Measurements from ENCODE around the gene ITGA8. TPM values are rescaled to one million over a fixed set of nuclear protein-coding genes. Genes with fewer than 3 reads are reported as not detected.
A peak's percentile ranks its signal among the peaks of the same experiment; 100 is the strongest.

ITGA8 gene
- total and polyA plus RNA-seq, 12 donors, result 4.7 to 46.0 (median 22.2) TPM

GRCh38 chr10:15473396-15473767 lies 246.3 kb downstream of the ITGA8 start:
- H3K27me3 ChIP-seq, result no peaks in the 10 kb centered on the region
- DNase-seq, result no peak
- no peak for TF ChIP-seq POLR2A (IDR thresholded peaks at IDR 0.05)
- TF ChIP-seq, protein P1, sequence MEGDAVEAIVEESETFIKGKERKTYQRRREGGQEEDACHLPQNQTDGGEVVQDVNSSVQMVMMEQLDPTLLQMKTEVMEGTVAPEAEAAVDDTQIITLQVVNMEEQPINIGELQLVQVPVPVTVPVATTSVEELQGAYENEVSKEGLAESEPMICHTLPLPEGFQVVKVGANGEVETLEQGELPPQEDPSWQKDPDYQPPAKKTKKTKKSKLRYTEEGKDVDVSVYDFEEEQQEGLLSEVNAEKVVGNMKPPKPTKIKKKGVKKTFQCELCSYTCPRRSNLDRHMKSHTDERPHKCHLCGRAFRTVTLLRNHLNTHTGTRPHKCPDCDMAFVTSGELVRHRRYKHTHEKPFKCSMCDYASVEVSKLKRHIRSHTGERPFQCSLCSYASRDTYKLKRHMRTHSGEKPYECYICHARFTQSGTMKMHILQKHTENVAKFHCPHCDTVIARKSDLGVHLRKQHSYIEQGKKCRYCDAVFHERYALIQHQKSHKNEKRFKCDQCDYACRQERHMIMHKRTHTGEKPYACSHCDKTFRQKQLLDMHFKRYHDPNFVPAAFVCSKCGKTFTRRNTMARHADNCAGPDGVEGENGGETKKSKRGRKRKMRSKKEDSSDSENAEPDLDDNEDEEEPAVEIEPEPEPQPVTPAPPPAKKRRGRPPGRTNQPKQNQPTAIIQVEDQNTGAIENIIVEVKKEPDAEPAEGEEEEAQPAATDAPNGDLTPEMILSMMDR (IDR thresholded peaks at IDR 0.05), result no peak
- no peak overlapping the region for H3K4me3 ChIP-seq
- H3K27ac ChIP-seq, result no peak overlapping the region
- intact Hi-C loops (cut with DNase I), result no loop called here
- H3K36me3 ChIP-seq (replicated peaks in 1 of 2), result no peaks in the 10 kb centered on the region
- no peaks in the 10 kb centered on the region for H3K9me3 ChIP-seq (replicated peaks in 1 of 3)
- 31 to 41% (median 36%) methylated on average over 5 of the region's 5 CpGs for WGBS, 4 donors
- H3K4me1 ChIP-seq (replicated peaks in 1 of 2), result no peaks in the 10 kb centered on the region

GRCh38 chr10:15472431-15473395 lies 247.0 kb downstream of the ITGA8 start:
- peak overlapping the region in 1 of 5 donors; percentile 24 for H3K27ac ChIP-seq
- intact Hi-C loops (cut with DNase I), result no loop called here
- H3K4me1 ChIP-seq (replicated peaks in 1 of 2), result no peaks in the 10 kb centered on the region
- no peaks in the 10 kb centered on the region for H3K9me3 ChIP-seq (replicated peaks in 1 of 3)
- H3K4me3 ChIP-seq, result no peak overlapping the region
- H3K27me3 ChIP-seq, result no peaks in the 10 kb centered on the region
- WGBS, 4 donors, result 53 to 58% (median 54%) methylated on average over 16 of the region's 16 CpGs
- no peaks in the 10 kb centered on the region for H3K36me3 ChIP-seq (replicated peaks in 1 of 2)
- TF ChIP-seq, protein P1 (IDR thresholded peaks at IDR 0.05), result no peak
- no peak for TF ChIP-seq POLR2A (IDR thresholded peaks at IDR 0.05)
- DNase-seq, result no peak

DNA sequence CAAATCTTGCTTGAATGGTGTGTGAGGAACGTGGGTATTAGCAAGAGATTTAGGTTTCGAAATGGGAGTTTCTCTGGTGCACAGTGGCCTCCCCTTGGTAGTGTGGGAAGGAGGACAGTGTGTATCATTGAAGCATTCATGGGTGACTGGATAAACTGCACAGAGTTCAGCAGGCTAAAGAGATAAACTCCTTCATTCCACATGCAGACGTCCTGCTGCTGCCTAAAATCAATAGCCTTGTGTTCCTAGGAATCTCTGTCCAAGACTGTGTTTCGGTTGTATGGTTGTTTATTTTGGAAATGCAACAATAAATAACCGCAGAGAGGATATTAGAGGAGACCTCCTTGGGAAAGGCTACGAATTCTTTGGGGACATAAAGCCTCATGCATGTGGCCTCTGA lies 247.7 kb downstream of the ITGA8 start:
- 38 to 62% (median 52%) methylated on average over 6 of the region's 6 CpGs for WGBS, 4 donors
- no peak for TF ChIP-seq POLR2A (IDR thresholded peaks at IDR 0.05)
- TF ChIP-seq, protein P1 (IDR thresholded peaks at IDR 0.05), result no peak
- Histone ChIP-seq H3K27me3 (no peaks in the 10 kb centered on the region), H3K27ac (peak overlapping the region in 1 of 5 donors; percentile 24), H3K4me1 (replicated peaks in 1 of 2) (no peaks in the 10 kb centered on the region), H3K9me3 (replicated peaks in 1 of 3) (no peaks in the 10 kb centered on the region), H3K36me3 (replicated peaks in 1 of 2) (no peaks in the 10 kb centered on the region), H3K4me3 (no peak overlapping the region)
- intact Hi-C loops (cut with DNase I), result no loop called here
- DNase-seq, result no peak

DNA sequence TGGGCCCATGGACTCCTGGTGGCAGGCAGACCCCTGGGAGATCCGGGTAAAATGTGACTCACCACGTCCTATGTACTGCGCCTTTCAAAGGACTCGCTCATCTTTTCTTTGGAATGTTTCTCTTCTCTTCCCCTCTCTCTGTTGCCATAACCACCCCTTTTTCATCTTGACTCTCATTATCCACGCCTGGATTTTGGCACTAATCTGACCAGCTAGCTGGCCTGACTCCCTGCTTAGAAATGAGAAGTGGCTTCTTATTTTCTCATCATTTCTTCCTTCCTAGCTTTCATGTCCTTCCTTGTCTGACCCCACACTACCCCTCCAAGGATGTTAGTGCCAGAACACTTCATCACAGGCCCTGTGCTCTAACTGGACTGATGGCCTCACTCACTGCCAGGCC lies 250.6 kb downstream of the ITGA8 start:
- Histone ChIP-seq H3K27ac (no peak overlapping the region), H3K4me3 (no peak overlapping the region), H3K4me1 (replicated peaks in 1 of 2) (no peaks in the 10 kb centered on the region), H3K9me3 (replicated peaks in 1 of 3) (no peaks in the 10 kb centered on the region), H3K36me3 (replicated peaks in 1 of 2) (no peaks in the 10 kb centered on the region), H3K27me3 (no peaks in the 10 kb centered on the region)
- intact Hi-C loops (cut with DNase I), result no loop called here
- 85 to 93% (median 90%) methylated on average over 5 of the region's 5 CpGs for WGBS, 4 donors
- TF ChIP-seq, protein P1 (IDR thresholded peaks at IDR 0.05), result no peak
- no peak for TF ChIP-seq POLR2A (IDR thresholded peaks at IDR 0.05)
- DNase-seq, result no peak
